Mucosa of descending colon (tissue), 3 donors: ENCODE results near the gene SYCP2. TPM values are rescaled to one million over a fixed set of nuclear protein-coding genes. Genes with fewer than 3 reads are reported as not detected.
A peak's percentile ranks its signal among the peaks of the same experiment; 100 is the strongest.

Experiments used
- ATAC-seq: fragments of 200-7000 bp; cut with Tn5 transposase; one replicate; pipeline ENCODE4 v1.9.1; 2020; ENCODE audit warnings: mild to moderate bottlenecking, moderate library complexity
- DNase-seq, 3 donors: peaks; one replicate each; pipeline ENCODE4 v3.0.0-alpha.2; 2020
- H3K36me3 ChIP-seq: fragments of 200-600 bp; one replicate; pipeline ENCODE4 v1.8.0; 2021; ENCODE audit warnings: low read depth, mild to moderate bottlenecking
- H3K4me1 ChIP-seq: fragments of 200-600 bp; one replicate; pipeline ENCODE4 v1.8.0; 2021; ENCODE audit warnings: low read depth, mild to moderate bottlenecking
- H3K4me3 ChIP-seq: fragments of 200-600 bp; one replicate; pipeline ENCODE4 v1.8.0; 2021; ENCODE audit warnings: mild to moderate bottlenecking
- H3K9me3 ChIP-seq: fragments of 200-600 bp; one replicate; pipeline ENCODE4 v1.8.0; 2021; ENCODE audit warnings: mild to moderate bottlenecking
- CTCF ChIP-seq: fragments of 200-600 bp; IDR thresholded peaks from one replicate; pipeline ENCODE4 v1.8.0; 2022; ENCODE audit warnings: antibody characterized with exemption, mild to moderate bottlenecking
- intact Hi-C, 2 donors: fragments of 100-400 bp; cut with DNase I in 1 of 2; cut with micrococcal nuclease in 1 of 2; formaldehyde crosslinking; loops; one replicate each; pipeline versions ENCODE4 v1.11.0 to v1.11.1; 2022; cut with DNase I, micrococcal nuclease
- total RNA-seq, 3 donors: library from RNA; stranded (reverse); fragmentation: NEBNext Ultra II Directional in 2 of 3; extraction: Animal tissue kit (Norgen Biotek cat#: 25700) in 2 of 3; gene quantifications; one replicate each; pipeline versions ENCODE4 v1.2.1 to v1.2.4, GENCODE V29; 2021 to 2023
- donor health status: DM: no; HTN: no; CAD: no; lungs with moderate emphysema.
- donor health status: DM: no; HTN: no; CAD: no.
- donor health status: DM: no; HTN: yes; CAD: no.

Gene SYCP2
- total RNA-seq, 3 donors from 2014 or later: 0.78 to 1.6 (median 1.3) TPM

- intact Hi-C loops: no loop called here
- TF ChIP-seq CTCF: no peak
- Histone ChIP-seq H3K4me1 (no peaks in the 10 kb centered on the region), H3K4me3 (no peak overlapping the region), H3K36me3 (no peaks in the 10 kb centered on the region), H3K9me3 (no peaks in the 10 kb centered on the region)
- DNase-seq: no peak
- no peak for ATAC-seq
Measured at GRCh38 chr20:59821201-59821600, 112.2 kb downstream of the SYCP2 start.

GRCh38 chr20:59820204-59821041, 113.0 kb downstream of the SYCP2 start:
- DNase-seq (no peak), ATAC-seq (peak; percentile 79)
- Histone ChIP-seq H3K36me3 (no peaks in the 10 kb centered on the region), H3K9me3 (no peaks in the 10 kb centered on the region), H3K4me1 (no peaks in the 10 kb centered on the region), H3K4me3 (no peak overlapping the region)
- intact Hi-C loops: no loop called here
- TF ChIP-seq CTCF: no peak

GRCh38 chr20:59819496-59820203, 113.8 kb downstream of the SYCP2 start:
- Histone ChIP-seq H3K36me3 (no peaks in the 10 kb centered on the region), H3K4me1 (no peaks in the 10 kb centered on the region), H3K9me3 (no peaks in the 10 kb centered on the region), H3K4me3 (no peak overlapping the region)
- ATAC-seq: no peak
- DNase-seq: no peak
- no peak for TF ChIP-seq CTCF
- intact Hi-C loops: no loop called here

- DNase-seq (no peak), ATAC-seq (no peak)
- no peaks in the 10 kb centered on the region for H3K9me3 ChIP-seq
- intact Hi-C loops: no loop called here
- H3K36me3 ChIP-seq: no peaks in the 10 kb centered on the region
- no peak for TF ChIP-seq CTCF
- H3K4me1 ChIP-seq: no peaks in the 10 kb centered on the region
- H3K4me3 ChIP-seq: no peak overlapping the region
Measured at GRCh38 chr20:59818911-59819310, 114.5 kb downstream of the SYCP2 start.

- Histone ChIP-seq H3K9me3 (no peaks in the 10 kb centered on the region), H3K4me3 (no peak overlapping the region), H3K36me3 (no peaks in the 10 kb centered on the region), H3K4me1 (no peaks in the 10 kb centered on the region)
- intact Hi-C loops: no loop called here
- ATAC-seq: no peak
- no peak for TF ChIP-seq CTCF
- no peak for DNase-seq
Measured at GRCh38 chr20:59817846-59818615, 115.4 kb downstream of the SYCP2 start.
